ENCODE measurements around the gene HK1. TPM values are rescaled to one million over a fixed set of nuclear protein-coding genes. Genes with fewer than 3 reads are reported as not detected.

HK1 gene
- total RNA-seq, 4 donors from 2014 or later = 92.5 to 216 (median 126) TPM

- H3K4me3 ChIP-seq = no peak overlapping the region
- H3K4me1 ChIP-seq = peaks cover 0 to 45% (median 0%) of the 10 kb centered on the region in 3 donors
- ATAC-seq = peak; percentile 45
- WGBS, 2 donors (ENCODE audit: low coverage in 1 of 2) = 58 to 100% methylated on average over 1 to 2 of the region's 4 CpGs
- no peaks in the 10 kb centered on the region for H3K36me3 ChIP-seq
- H3K27me3 ChIP-seq = no peaks in the 10 kb centered on the region
- TF ChIP-seq CTCF (IDR thresholded peaks at IDR 0.05) (no peak), POLR2A (IDR thresholded peaks at IDR 0.05) (no peak), POLR2AphosphoS5 (IDR thresholded peaks at IDR 0.05) (peak; percentile 74)
- H3K27ac ChIP-seq = peak overlapping the region; percentile 44 to 96 (median 88)
- no peaks in the 10 kb centered on the region for H3K9me3 ChIP-seq
Observed at GRCh38 chr10:69426376-69426727, 148.1 kb downstream of the HK1 start.

- H3K27ac ChIP-seq = peak overlapping the region in 3 of 4 donors; percentile 16 to 96 (median 20)
- no peaks in the 10 kb centered on the region for H3K9me3 ChIP-seq
- no peaks in the 10 kb centered on the region for H3K36me3 ChIP-seq
- 65 to 78% methylated on average over 2 to 7 of the region's 8 CpGs for WGBS, 2 donors (ENCODE audit: low coverage in 1 of 2)
- H3K4me3 ChIP-seq = no peak overlapping the region
- no peak for ATAC-seq
- TF ChIP-seq EP300 (IDR thresholded peaks at IDR 0.05) (no peak), POLR2AphosphoS5 (IDR thresholded peaks at IDR 0.05) (no peak), POLR2A (IDR thresholded peaks at IDR 0.05) (no peak), CTCF (IDR thresholded peaks at IDR 0.05) (no peak)
- H3K27me3 ChIP-seq = no peaks in the 10 kb centered on the region
- peaks cover 0 to 28% (median 0%) of the 10 kb centered on the region in 3 donors for H3K4me1 ChIP-seq
Observed at GRCh38 chr10:69428165-69428564, 149.9 kb downstream of the HK1 start.

- H3K36me3 ChIP-seq = peaks cover 0 to 6% of the 10 kb centered on the region in 2 donors
- H3K9me3 ChIP-seq = no peaks in the 10 kb centered on the region
- WGBS, 2 donors (ENCODE audit: low coverage in 1 of 2) = 80 to 83% methylated on average over 2 of the region's 2 CpGs
- no peaks in the 10 kb centered on the region for H3K27me3 ChIP-seq
- TF ChIP-seq POLR2AphosphoS5 (IDR thresholded peaks at IDR 0.05) (no peak), EP300 (IDR thresholded peaks at IDR 0.05) (no peak), CTCF (IDR thresholded peaks at IDR 0.05) (no peak), POLR2A (IDR thresholded peaks at IDR 0.05) (no peak)
- no peak overlapping the region for H3K27ac ChIP-seq
- peaks cover 0 to 8% (median 4%) of the 10 kb centered on the region in 3 donors for H3K4me1 ChIP-seq
- H3K4me3 ChIP-seq = no peak overlapping the region
- ATAC-seq = no peak
Observed at GRCh38 chr10:69434169-69434568, 155.9 kb downstream of the HK1 start.

GRCh38 chr10:69434926-69435325 is 156.6 kb downstream of the HK1 start:
- peaks cover 0 to 6% of the 10 kb centered on the region in 2 donors for H3K36me3 ChIP-seq
- no peaks in the 10 kb centered on the region for H3K9me3 ChIP-seq
- 90 to 100% methylated on average over 1 to 2 of the region's 11 CpGs for WGBS, 2 donors (ENCODE audit: low coverage in 1 of 2)
- H3K4me3 ChIP-seq = no peak overlapping the region
- peaks cover 0 to 16% (median 9%) of the 10 kb centered on the region in 3 donors for H3K4me1 ChIP-seq
- H3K27me3 ChIP-seq = no peaks in the 10 kb centered on the region
- H3K27ac ChIP-seq = no peak overlapping the region
- TF ChIP-seq CTCF (IDR thresholded peaks at IDR 0.05) (no peak), POLR2AphosphoS5 (IDR thresholded peaks at IDR 0.05) (no peak), POLR2A (IDR thresholded peaks at IDR 0.05) (no peak), EP300 (IDR thresholded peaks at IDR 0.05) (no peak)
- no peak for ATAC-seq

GRCh38 chr10:69435966-69436520 is 157.7 kb downstream of the HK1 start:
- peaks cover 0 to 22% (median 9%) of the 10 kb centered on the region in 3 donors for H3K4me1 ChIP-seq
- no peaks in the 10 kb centered on the region for H3K9me3 ChIP-seq
- WGBS, 2 donors (ENCODE audit: low coverage in 1 of 2) = no CpG with 5 or more reads among the region's 14 CpGs
- peaks cover 0 to 6% of the 10 kb centered on the region in 2 donors for H3K36me3 ChIP-seq
- H3K4me3 ChIP-seq = no peak overlapping the region
- no peak for ATAC-seq
- H3K27me3 ChIP-seq = no peaks in the 10 kb centered on the region
- no peak overlapping the region for H3K27ac ChIP-seq
- TF ChIP-seq POLR2AphosphoS5 (IDR thresholded peaks at IDR 0.05) (no peak), POLR2A (IDR thresholded peaks at IDR 0.05) (no peak), EP300 (IDR thresholded peaks at IDR 0.05) (no peak), CTCF (IDR thresholded peaks at IDR 0.05) (no peak)

Data from gastroesophageal sphincter (tissue), 4 donors.